Keratinocyte (primary cell): ENCODE data around the gene ZNF512B. TPM values are rescaled to one million over a fixed set of nuclear protein-coding genes. Genes with fewer than 3 reads are reported as not detected.

Source experiments
- DNase-seq: peaks from one replicate; pipeline ENCODE4 v3.0.0-alpha.2; 2011; ENCODE audit warnings: low read depth, missing footprints, low spot score
- FAIRE-seq: peaks from 2 replicates; lab custom pipeline; 2011; peaks lifted over from hg19 to GRCh38; lab: Jason Lieb, UNC
- H2AFZ ChIP-seq: 2 replicates; pipeline ENCODE4 v1.6.0; 2012; ENCODE audit warnings: low read length, control low read depth, inconsistent platforms; ENCODE audit not compliant: control insufficient read depth
- H3K27ac ChIP-seq: 2 replicates; pipeline ENCODE4 v1.5.1; 2011; ENCODE audit warnings: low read length; ENCODE audit not compliant: control insufficient read depth, insufficient read depth
- H3K27me3 ChIP-seq: 3 replicates; pipeline ENCODE4 v1.6.0; 2011; ENCODE audit warnings: low read length; ENCODE audit not compliant: control insufficient read depth, insufficient read depth; ENCODE audit errors: extremely low read depth
- H3K36me3 ChIP-seq, 2 experiments: 2 replicates in 1 of 2; 3 replicates in 1 of 2; pipeline ENCODE4 v1.5.1; 2011; ENCODE audit warnings: low read length in 2 of 2, mild to moderate bottlenecking in 1 of 2; ENCODE audit not compliant: control insufficient read depth in 2 of 2, insufficient read depth in 2 of 2; ENCODE audit errors: extremely low read depth in 1 of 2
- H3K4me1 ChIP-seq: 3 replicates; pipeline ENCODE4 v1.5.1; 2011; ENCODE audit warnings: low read length; ENCODE audit not compliant: control insufficient read depth, insufficient read depth; ENCODE audit errors: extremely low read depth
- H3K4me2 ChIP-seq: 3 replicates; pipeline ENCODE4 v1.6.0; 2011; ENCODE audit warnings: low read depth, low read length; ENCODE audit not compliant: control insufficient read depth, insufficient read depth; ENCODE audit errors: extremely low read depth
- H3K4me3 ChIP-seq, 3 experiments: fragments of 200-600 bp in 1 of 3; sonication (generic) in 1 of 3; 2 replicates in 2 of 3; 3 replicates in 1 of 3; pipeline ENCODE4 v1.5.1; 2011 to 2016; ENCODE audit warnings: low read length in 3 of 3, mild to moderate bottlenecking in 3 of 3, control low read depth in 2 of 3, inconsistent platforms in 1 of 3, low read depth in 1 of 3, mixed read lengths in 1 of 3, mixed run types in 1 of 3, moderate library complexity in 1 of 3; ENCODE audit not compliant: control insufficient read depth in 2 of 3, insufficient read depth in 2 of 3; ENCODE audit errors: extremely low read depth in 1 of 3
- H3K79me2 ChIP-seq: 2 replicates; pipeline ENCODE4 v1.6.0; 2012; ENCODE audit warnings: low read length; ENCODE audit not compliant: control insufficient read depth, insufficient read depth
- H3K9ac ChIP-seq: 3 replicates; pipeline ENCODE4 v1.6.0; 2011; ENCODE audit warnings: low read length; ENCODE audit not compliant: control insufficient read depth, insufficient read depth; ENCODE audit errors: extremely low read depth
- H3K9me1 ChIP-seq: 3 replicates; pipeline ENCODE4 v1.6.0; 2011; ENCODE audit warnings: low read length; ENCODE audit not compliant: control insufficient read depth, insufficient read depth; ENCODE audit errors: extremely low read depth
- H3K9me3 ChIP-seq: 2 replicates; pipeline ENCODE4 v1.5.1; 2012; ENCODE audit warnings: low read depth, low read length; ENCODE audit not compliant: control insufficient read depth
- H4K20me1 ChIP-seq: 3 replicates; pipeline ENCODE4 v1.6.0; 2011; ENCODE audit warnings: low read length; ENCODE audit not compliant: control insufficient read depth, insufficient read depth; ENCODE audit errors: extremely low read depth
- CTCF ChIP-seq, 3 experiments: IDR thresholded peaks in 1 of 3; conservative IDR thresholded peaks in 1 of 3; optimal IDR thresholded peaks in 1 of 3; 2 replicates in 2 of 3; 3 replicates in 1 of 3; pipeline versions ENCODE3 to v1.5.1; 2011; ENCODE audit warnings: low read length in 3 of 3, mild to moderate bottlenecking in 3 of 3, moderate library complexity in 2 of 3, control low read depth in 1 of 3, inconsistent platforms in 1 of 3; ENCODE audit not compliant: insufficient read depth in 2 of 3; ENCODE audit errors: extremely low read depth in 1 of 3
- EZH2 ChIP-seq: IDR thresholded peaks from one replicate; pipeline ENCODE4 v1.6.1; 2012; ENCODE audit warnings: inconsistent platforms, mild to moderate bottlenecking, low read length, moderate library complexity
- dilution Hi-C: fragments of 300-500 bp; cut with MboI; formaldehyde crosslinking; loops from one replicate; pipeline ENCODE4 v1.7.0; 2020; ENCODE audit warnings: low sequenced_read_pairs; ENCODE audit not compliant: extremely low pct_ligation_motif_present
- polyA plus RNA-seq, 5 experiments: library from polyadenylated mRNA; depleted of rRNA in 3 of 5; stranded (reverse) in 3 of 5; stranded (forward) in 1 of 5; unstranded in 1 of 5; fragments of >200 nt; gene quantifications; 1 replicate in 1 of 5; 2 replicates in 3 of 5; 3 replicates in 1 of 5; pipeline versions ENCODE4 v1.2.1 to v1.2.3, GENCODE V29; 2011 to 2012; ENCODE audit warnings: missing spikeins in 2 of 5, low read depth in 1 of 5, low replicate concordance in 1 of 5

Gene ZNF512B
- polyA plus RNA-seq, 1 donor (not counting 4 experiments of a cell fraction or from before 2014, with no cell fraction given): 2.4 TPM

DNA sequence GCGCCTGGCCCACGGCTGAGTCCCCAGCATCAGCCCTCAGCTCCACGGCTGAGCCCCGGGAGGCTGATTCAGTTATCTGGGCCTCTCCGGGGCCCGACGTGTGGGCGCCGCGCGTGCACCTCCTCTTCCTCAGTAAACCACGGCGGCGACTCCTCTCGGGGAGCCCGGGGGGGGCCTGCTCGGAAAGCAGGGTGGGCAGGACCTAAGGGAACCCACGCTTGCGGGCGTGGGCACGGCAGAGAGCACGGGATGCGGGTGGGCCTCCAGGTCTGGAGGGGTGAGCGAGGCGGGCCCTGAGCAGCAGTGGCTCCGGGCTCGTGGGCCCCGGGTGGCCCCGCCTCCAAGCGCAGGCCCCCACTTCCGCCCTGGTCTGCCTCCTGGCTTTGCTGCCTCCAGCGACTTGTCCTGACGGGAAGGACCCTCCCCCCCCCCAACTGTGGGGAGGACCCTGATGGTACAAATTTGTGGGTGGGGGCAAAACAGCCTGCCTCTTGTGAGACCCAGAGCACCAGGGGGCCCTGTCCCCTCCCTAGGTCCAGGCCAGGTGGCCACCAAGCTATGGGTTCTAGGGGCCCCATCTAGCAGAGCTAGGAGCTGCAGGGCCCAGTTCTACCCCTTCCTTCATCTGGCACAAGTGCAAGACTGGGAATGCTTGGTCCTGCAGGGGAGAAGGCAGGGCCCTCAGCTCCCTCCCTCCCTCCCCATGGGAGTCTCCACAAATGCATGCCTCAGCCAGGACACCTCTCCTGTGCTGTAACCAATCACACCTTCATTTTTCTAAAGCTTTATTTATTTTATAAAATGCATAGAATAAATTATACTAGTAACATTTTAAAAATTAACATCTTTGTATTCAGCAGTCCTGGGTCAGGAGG is 30.4 kb downstream of the ZNF512B start:
- Histone ChIP-seq H2AFZ (no peak overlapping the region), H3K9me1 (no peaks in the 10 kb centered on the region), H3K4me1 (peaks cover 13% of the 10 kb centered on the region), H4K20me1 (peaks cover 15% of the 10 kb centered on the region), H3K9ac (no peak overlapping the region), H3K9me3 (no peaks in the 10 kb centered on the region), H3K79me2 (peaks cover 21% of the 10 kb centered on the region), H3K4me3 (no peak overlapping the region), H3K27me3 (no peaks in the 10 kb centered on the region), H3K27ac (no peak overlapping the region), H3K4me2 (no peak overlapping the region), H3K36me3 (peaks cover 31 to 33% of the 10 kb centered on the region in 2 experiments)
- no peak for DNase-seq
- TF ChIP-seq CTCF (optimal IDR thresholded peaks at IDR 0.05 in 1 of 3, IDR thresholded peaks at IDR 0.05 in 1 of 3, conservative IDR thresholded peaks at IDR 0.05 in 1 of 3; ENCODE audit: extremely low read depth in 1 of 3, insufficient read depth in 2 of 3, low read length in 3 of 3) (no peak), EZH2 (no peak)
- no peak for FAIRE-seq
- dilution Hi-C loops: no loop called here

- FAIRE-seq: no peak
- Histone ChIP-seq H4K20me1 (peaks cover 14% of the 10 kb centered on the region), H3K36me3 (peaks cover 29 to 35% of the 10 kb centered on the region in 2 experiments)
Measured at GRCh38 chr20:63937596-63937995, 32.1 kb downstream of the ZNF512B start.

More at GRCh38 chr20:63937596-63937995, 32.1 kb downstream of the ZNF512B start:
- Histone ChIP-seq H3K9me3 (no peaks in the 10 kb centered on the region), H3K4me3 (no peak overlapping the region), H3K27me3 (no peaks in the 10 kb centered on the region), H3K79me2 (peaks cover 36% of the 10 kb centered on the region), H3K27ac (no peak overlapping the region), H2AFZ (no peak overlapping the region), H3K9ac (no peak overlapping the region), H3K4me1 (peaks cover 6% of the 10 kb centered on the region), H3K4me2 (no peak overlapping the region), H3K9me1 (no peaks in the 10 kb centered on the region)
- no peak for DNase-seq
- dilution Hi-C loops: no loop called here
- no peak for TF ChIP-seq EZH2
- no peak for TF ChIP-seq CTCF (optimal IDR thresholded peaks at IDR 0.05 in 1 of 3, IDR thresholded peaks at IDR 0.05 in 1 of 3, conservative IDR thresholded peaks at IDR 0.05 in 1 of 3; ENCODE audit: extremely low read depth in 1 of 3, insufficient read depth in 2 of 3, low read length in 3 of 3)
